OCI-LY7 (cell line): Measurements from ENCODE around the gene STARD3.

Experiments
- CTCF ChIP-seq: fragments of 200-600 bp; sonication (generic); conservative IDR thresholded peaks from 2 replicates; pipeline ENCODE4 v1.5.1; 2014; ENCODE audit warnings: mild to moderate bottlenecking, antibody characterized with exemption, low read length, moderate library complexity, mixed read lengths
- EZH2phosphoT487 ChIP-seq: fragments of 200-600 bp; sonication (generic); IDR thresholded peaks from 2 replicates; pipeline ENCODE4 v1.6.1; 2018; ENCODE audit warnings: low read depth, borderline replicate concordance, mild to moderate bottlenecking, mixed run types, antibody characterized with exemption, low read length, moderate library complexity, mixed read lengths

DNA sequence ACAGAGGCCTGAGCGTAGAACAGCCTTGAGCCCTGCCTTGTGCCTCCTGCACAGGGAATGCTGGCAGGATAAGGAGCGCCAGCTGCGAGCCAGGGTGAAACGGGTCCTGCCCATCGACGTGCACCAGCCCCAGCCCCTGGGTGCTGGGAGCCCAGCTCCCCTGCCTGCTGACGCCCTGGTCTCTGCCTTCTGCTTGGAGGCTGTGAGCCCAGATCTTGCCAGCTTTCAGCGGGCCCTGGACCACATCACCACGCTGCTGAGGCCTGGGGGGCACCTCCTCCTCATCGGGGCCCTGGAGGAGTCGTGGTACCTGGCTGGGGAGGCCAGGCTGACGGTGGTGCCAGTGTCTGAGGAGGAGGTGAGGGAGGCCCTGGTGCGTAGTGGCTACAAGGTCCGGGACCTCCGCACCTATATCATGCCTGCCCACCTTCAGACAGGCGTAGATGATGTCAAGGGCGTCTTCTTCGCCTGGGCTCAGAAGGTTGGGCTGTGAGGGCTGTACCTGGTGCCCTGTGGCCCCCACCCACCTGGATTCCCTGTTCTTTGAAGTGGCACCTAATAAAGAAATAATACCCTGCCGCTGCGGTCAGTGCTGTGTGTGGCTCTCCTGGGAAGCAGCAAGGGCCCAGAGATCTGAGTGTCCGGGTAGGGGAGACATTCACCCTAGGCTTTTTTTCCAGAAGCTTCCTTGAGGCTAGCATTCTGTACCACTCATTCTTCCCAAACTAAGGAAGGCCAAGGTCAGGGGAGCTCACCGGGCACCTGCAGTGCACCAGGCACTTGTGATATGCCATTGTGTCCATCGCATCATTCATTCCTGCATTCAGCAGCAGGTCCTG is 33.2 kb downstream of the STARD3 start:
- TF ChIP-seq CTCF, result no peak
- no peak for TF ChIP-seq EZH2phosphoT487
